ENCODE data around the gene NLGN3. TPM values are rescaled to one million over a fixed set of nuclear protein-coding genes. Genes with fewer than 3 reads are reported as not detected.

NLGN3 gene
- total RNA-seq, 1 donor, result 1.5 TPM

DNA sequence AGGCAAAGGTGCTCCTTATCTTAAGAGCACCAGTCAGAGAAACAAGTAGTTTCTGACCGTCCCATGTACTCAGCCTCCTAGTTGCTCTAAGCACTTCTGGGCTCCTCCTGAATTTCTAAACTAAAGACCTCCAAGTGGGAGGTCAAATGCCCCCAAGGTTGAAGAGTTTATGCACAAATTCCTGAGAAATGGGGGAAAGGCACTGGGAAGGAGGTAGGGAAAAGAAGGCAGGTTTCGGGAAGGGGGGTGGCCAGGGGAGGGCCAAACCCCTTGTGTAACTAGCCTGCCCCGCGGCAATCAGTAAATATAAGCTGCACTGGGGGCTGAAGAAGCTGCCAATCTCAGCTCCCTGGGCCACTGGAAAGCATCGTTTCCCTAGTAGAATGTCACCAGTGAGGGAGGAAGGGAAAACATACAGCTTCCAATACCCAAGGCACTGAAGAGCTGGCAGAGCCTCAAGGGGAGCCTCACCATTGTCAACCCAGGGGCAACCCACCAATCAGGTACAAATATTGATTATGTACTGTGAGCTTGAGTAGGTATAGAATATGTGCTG lies 45.6 kb upstream of the NLGN3 start:
- no peak overlapping the region for H3K4me3 ChIP-seq (ENCODE audit: low read depth, low read length)
- DNase-seq (ENCODE audit: low read depth), result no peak
- TF ChIP-seq, protein P1, sequence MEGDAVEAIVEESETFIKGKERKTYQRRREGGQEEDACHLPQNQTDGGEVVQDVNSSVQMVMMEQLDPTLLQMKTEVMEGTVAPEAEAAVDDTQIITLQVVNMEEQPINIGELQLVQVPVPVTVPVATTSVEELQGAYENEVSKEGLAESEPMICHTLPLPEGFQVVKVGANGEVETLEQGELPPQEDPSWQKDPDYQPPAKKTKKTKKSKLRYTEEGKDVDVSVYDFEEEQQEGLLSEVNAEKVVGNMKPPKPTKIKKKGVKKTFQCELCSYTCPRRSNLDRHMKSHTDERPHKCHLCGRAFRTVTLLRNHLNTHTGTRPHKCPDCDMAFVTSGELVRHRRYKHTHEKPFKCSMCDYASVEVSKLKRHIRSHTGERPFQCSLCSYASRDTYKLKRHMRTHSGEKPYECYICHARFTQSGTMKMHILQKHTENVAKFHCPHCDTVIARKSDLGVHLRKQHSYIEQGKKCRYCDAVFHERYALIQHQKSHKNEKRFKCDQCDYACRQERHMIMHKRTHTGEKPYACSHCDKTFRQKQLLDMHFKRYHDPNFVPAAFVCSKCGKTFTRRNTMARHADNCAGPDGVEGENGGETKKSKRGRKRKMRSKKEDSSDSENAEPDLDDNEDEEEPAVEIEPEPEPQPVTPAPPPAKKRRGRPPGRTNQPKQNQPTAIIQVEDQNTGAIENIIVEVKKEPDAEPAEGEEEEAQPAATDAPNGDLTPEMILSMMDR (IDR thresholded peaks at IDR 0.05; ENCODE audit: insufficient read depth, low read length), result no peak

DNA sequence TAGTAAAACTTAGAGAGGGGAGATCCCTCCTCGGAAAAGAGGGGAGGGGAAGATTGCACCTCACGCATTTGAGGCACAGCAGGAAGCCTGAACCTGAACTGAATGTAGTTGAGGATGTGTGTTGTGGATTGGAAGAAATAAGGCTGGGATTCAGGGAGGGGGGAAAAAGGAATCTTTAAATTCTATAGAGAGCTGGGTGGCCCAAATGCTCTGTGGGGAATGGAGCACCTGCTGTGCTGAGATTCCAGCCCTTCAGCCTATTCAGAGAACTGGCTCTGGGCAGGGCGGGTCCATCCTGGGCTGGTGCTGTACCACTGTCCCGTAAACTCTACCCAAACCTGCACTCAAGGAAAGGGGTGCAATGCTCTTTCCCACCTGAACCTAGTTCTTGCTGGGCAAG lies 44.9 kb upstream of the NLGN3 start:
- no peak for DNase-seq (ENCODE audit: low read depth)
- no peak overlapping the region for H3K4me3 ChIP-seq (ENCODE audit: low read depth, low read length)
- TF ChIP-seq, protein P1 (IDR thresholded peaks at IDR 0.05; ENCODE audit: insufficient read depth, low read length), result no peak

DNA sequence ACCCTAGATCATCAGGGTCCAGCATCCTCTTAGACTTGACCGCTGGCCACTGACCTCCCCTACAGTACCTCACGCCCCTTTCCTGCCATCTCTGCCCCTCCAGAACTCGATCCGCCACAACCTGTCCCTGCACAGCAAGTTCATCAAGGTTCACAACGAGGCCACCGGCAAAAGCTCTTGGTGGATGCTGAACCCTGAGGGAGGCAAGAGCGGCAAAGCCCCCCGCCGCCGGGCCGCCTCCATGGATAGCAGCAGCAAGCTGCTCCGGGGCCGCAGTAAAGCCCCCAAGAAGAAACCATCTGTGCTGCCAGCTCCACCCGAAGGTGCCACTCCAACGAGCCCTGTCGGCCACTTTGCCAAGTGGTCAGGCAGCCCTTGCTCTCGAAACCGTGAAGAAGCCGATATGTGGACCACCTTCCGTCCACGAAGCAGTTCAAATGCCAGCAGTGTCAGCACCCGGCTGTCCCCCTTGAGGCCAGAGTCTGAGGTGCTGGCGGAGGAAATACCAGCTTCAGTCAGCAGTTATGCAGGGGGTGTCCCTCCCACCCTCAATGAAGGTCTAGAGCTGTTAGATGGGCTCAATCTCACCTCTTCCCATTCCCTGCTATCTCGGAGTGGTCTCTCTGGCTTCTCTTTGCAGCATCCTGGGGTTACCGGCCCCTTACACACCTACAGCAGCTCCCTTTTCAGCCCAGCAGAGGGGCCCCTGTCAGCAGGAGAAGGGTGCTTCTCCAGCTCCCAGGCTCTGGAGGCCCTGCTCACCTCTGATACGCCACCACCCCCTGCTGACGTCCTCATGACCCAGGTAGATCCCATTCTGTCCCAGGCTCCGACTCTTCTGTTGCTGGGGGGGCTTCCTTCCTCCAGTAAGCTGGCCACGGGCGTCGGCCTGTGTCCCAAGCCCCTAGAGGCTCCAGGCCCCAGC lies 43.8 kb upstream of the NLGN3 start:
- DNase-seq (ENCODE audit: low read depth), result no peak
- no peak overlapping the region for H3K4me3 ChIP-seq (ENCODE audit: low read depth, low read length)
- TF ChIP-seq, protein P1 (IDR thresholded peaks at IDR 0.05; ENCODE audit: insufficient read depth, low read length), result no peak

DNA sequence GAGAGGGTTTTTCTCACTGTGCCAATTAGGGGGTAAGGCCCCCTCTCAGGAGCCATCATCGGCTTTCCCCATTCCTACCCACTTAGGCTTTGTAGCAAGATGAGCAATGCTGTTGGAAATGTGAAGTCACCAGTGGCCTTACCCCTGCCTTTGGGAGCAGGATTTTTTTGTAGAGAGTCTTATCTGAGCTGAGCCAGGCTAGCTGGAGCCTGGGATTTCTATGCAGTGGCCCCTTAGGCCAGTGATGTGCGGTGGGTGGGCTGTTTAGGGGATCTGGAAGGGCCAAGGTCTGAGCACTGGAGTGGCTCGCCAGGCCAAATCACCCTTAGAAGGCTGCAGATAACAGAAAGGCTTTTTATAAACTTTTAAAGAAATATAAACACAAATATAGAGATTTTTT lies 42.3 kb upstream of the NLGN3 start:
- DNase-seq (ENCODE audit: low read depth), result no peak
- TF ChIP-seq, protein P1 (IDR thresholded peaks at IDR 0.05; ENCODE audit: insufficient read depth, low read length), result no peak
- H3K4me3 ChIP-seq (ENCODE audit: low read depth, low read length), result no peak overlapping the region

DNA sequence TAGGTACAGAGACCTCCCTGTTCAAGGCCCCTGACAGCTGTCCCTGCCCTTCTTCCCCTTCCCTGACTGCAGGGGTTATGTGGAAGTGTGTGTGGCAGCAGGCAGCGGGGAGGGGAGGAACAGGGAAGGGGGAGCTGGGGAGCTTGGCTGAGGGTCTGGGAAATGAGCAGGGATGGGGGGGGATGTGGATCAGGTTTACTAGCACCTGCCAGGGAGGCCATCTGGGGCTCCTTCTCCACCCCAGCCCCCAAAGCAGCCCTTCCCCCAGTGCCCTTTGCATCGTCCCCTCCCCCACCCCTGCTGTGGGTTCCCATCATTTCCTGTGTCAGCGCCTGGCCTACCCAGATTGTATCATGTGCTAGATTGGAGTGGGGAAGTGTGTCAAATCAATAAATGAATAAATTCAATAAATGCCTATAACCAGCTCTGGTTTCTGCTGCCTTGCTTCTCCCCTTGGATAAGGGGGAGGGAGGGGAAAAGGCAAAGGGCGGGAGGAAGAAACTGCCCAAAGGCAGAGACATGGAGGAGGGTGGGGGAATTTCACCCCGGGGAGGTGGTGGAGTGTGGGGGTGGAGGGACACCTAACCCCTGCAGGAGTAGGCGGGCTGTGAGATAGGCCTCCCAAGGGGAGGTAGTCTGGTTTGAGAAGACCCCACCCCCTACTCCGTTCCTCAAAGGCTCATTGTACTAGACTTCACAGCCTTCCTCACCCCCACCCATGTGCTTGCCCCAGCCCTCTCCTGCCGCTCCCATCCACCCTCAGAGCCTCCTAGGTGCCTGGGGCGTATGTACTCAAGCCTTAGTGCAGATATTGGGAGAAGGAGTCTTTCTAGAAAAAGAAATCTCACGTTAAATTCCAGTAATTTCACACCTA lies 41.3 kb upstream of the NLGN3 start:
- no peak overlapping the region for H3K4me3 ChIP-seq (ENCODE audit: low read depth, low read length)
- no peak for DNase-seq (ENCODE audit: low read depth)
- TF ChIP-seq, protein P1 (IDR thresholded peaks at IDR 0.05; ENCODE audit: insufficient read depth, low read length), result no peak

DNA sequence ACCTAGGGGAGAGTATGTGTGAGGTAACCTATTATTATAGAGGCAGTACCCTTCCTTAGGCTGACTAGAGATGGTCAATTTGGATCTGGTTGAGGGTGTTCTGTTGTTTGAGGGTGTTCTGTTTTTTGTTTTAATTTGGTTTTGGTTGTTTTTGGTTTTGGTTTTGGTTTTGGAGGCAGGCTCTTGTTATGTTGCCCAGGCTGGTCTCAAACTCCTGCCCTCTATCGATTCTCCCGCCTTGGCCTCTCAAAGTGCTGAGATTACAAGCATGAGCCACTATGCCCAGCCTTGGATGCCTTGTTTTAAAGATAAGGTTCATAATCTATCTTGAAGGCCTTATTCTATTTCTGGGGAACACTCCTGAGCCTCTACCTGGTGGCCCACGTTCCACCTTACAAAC lies 39.0 kb upstream of the NLGN3 start:
- TF ChIP-seq, protein P1 (IDR thresholded peaks at IDR 0.05; ENCODE audit: insufficient read depth, low read length), result no peak
- H3K4me3 ChIP-seq (ENCODE audit: low read depth, low read length), result no peak overlapping the region
- no peak for DNase-seq (ENCODE audit: low read depth)

Data from fibroblast of the aortic adventitia (primary cell).